Measurements from ENCODE around the gene ERFE.

- TF ChIP-seq CTCF (conservative IDR thresholded peaks at IDR 0.05 in 1 of 2, IDR thresholded peaks at IDR 0.05 in 1 of 2; ENCODE audit: extremely low read depth in 1 of 2, insufficient read depth in 1 of 2, low read depth in 1 of 2, low read length in 2 of 2) (no peak), EZH2 (IDR thresholded peaks at IDR 0.05; ENCODE audit: borderline replicate concordance, low read length) (no peak)
These were observed 29.1 kb downstream of the ERFE start for GRCh38 chr2:238187618-238188548.
